H1 (cell line): ENCODE measurements around the gene C10orf95. TPM values are rescaled to one million over a fixed set of nuclear protein-coding genes. Genes with fewer than 3 reads are reported as not detected.

ENCODE experiments used
- ATF2 ChIP-seq: IDR thresholded peaks from 2 replicates; pipeline ENCODE4 v1.6.1; 2012; ENCODE audit warnings: low read length, inconsistent platforms
- SP4 ChIP-seq: IDR thresholded peaks from 2 replicates; pipeline ENCODE4 v1.6.1; 2012; ENCODE audit warnings: low read length, inconsistent platforms
- polyA plus RNA-seq, 7 experiments: library from polyadenylated mRNA; depleted of rRNA in 3 of 7; stranded (reverse) in 5 of 7; unstranded in 2 of 7; fragments of >200 nt in 5 of 7; fragments of 200-250 nt in 2 of 7; gene quantifications; 1 replicate in 5 of 7; 2 replicates in 1 of 7; 4 replicates in 1 of 7; pipeline versions ENCODE4 v1.2.1 to v1.2.3, GENCODE V29; 2011 to 2013; ENCODE audit warnings: missing spikeins in 2 of 7, mixed read lengths in 2 of 7
- total RNA-seq: library from RNA; stranded (reverse); fragmentation: NEBNext Ultra II Directional; extraction: Animal tissue kit (Norgen Biotek cat#: 25700); gene quantifications from 2 replicates; pipeline ENCODE4 v1.2.1, GENCODE V29; 2021

The C10orf95 gene
- total and polyA plus RNA-seq, 2 of the 8 experiments (the other 6 are each of a cell fraction or from before 2014, with no cell fraction given): 0.34 to 0.48 TPM

- TF ChIP-seq ATF2 (no peak), SP4 (no peak)
- TF ChIP-seq, all 59 proteins: peak for 0
These were observed 42.4 kb upstream of the C10orf95 start (continued) for GRCh38 chr10:102493771-102494170.
